Limb (tissue), 2 donors: ENCODE measurements around the gene SND1.

Experiments
- DNase-seq, 2 donors: peaks; one replicate each; pipeline ENCODE4 v3.0.0-alpha.2; 2016; ENCODE audit errors: extremely low spot score in 2 of 2

The SND1 gene

GRCh38 chr7:128035712-128036111, 383.7 kb downstream of the SND1 start:
- no peak for DNase-seq

GRCh38 chr7:128036226-128036940, 384.4 kb downstream of the SND1 start:
- no peak for DNase-seq

- DNase-seq: no peak
Measured at GRCh38 chr7:128037081-128037480, 385.1 kb downstream of the SND1 start.

GRCh38 chr7:128037880-128038619, 386.1 kb downstream of the SND1 start:
- DNase-seq: no peak

GRCh38 chr7:128039544-128039953, 387.6 kb downstream of the SND1 start:
- no peak for DNase-seq

- no peak for DNase-seq
Measured at GRCh38 chr7:128040205-128040604, 388.2 kb downstream of the SND1 start.

- DNase-seq: no peak
Measured at GRCh38 chr7:128041203-128041602, 389.2 kb downstream of the SND1 start.

- DNase-seq: no peak
Measured at GRCh38 chr7:128042012-128042411, 390.0 kb downstream of the SND1 start.

GRCh38 chr7:128044064-128044463, 392.1 kb downstream of the SND1 start:
- no peak for DNase-seq

- no peak for DNase-seq
Measured at GRCh38 chr7:128045158-128045557, 393.2 kb downstream of the SND1 start.

GRCh38 chr7:128045766-128046165, 393.8 kb downstream of the SND1 start:
- no peak for DNase-seq

GRCh38 chr7:128052404-128052803, 400.4 kb downstream of the SND1 start:
- DNase-seq: no peak

- DNase-seq: no peak
Measured at GRCh38 chr7:128053023-128053422, 401.0 kb downstream of the SND1 start.

GRCh38 chr7:128053991-128054390, 402.0 kb downstream of the SND1 start:
- DNase-seq: no peak

- no peak for DNase-seq
Measured at GRCh38 chr7:128054511-128054910, 402.5 kb downstream of the SND1 start.

GRCh38 chr7:128055637-128056036, 403.6 kb downstream of the SND1 start:
- no peak for DNase-seq

- no peak for DNase-seq
Measured at GRCh38 chr7:128056901-128057300, 404.9 kb downstream of the SND1 start.

GRCh38 chr7:128057909-128058308, 405.9 kb downstream of the SND1 start:
- DNase-seq: no peak

- no peak for DNase-seq
Measured at GRCh38 chr7:128059143-128059988, 407.4 kb downstream of the SND1 start.

GRCh38 chr7:128060018-128060417, 408.0 kb downstream of the SND1 start:
- DNase-seq: no peak

GRCh38 chr7:128063088-128063487, 411.1 kb downstream of the SND1 start:
- no peak for DNase-seq

GRCh38 chr7:128065872-128066271, 413.9 kb downstream of the SND1 start:
- no peak for DNase-seq
